PFSK-1 (cell line): ENCODE results near the gene SEC14L1.

Experiments used
- FOXP2 ChIP-seq: optimal IDR thresholded peaks from 2 replicates; pipeline ENCODE3; 2011; ENCODE audit warnings: borderline replicate concordance, control low read depth, inconsistent platforms; ENCODE audit not compliant: insufficient read depth; ENCODE audit errors: extremely low read length, extremely low read depth
- POLR2AphosphoS5 ChIP-seq: IDR thresholded peaks from 2 replicates; pipeline ENCODE4 v1.6.1; 2012; ENCODE audit warnings: low read depth, mild to moderate bottlenecking, control low read depth, low read length, moderate library complexity
- SIN3A ChIP-seq: IDR thresholded peaks from 2 replicates; pipeline ENCODE4 v1.6.1; 2012; ENCODE audit warnings: mild to moderate bottlenecking, low read length, moderate library complexity, borderline replicate concordance; ENCODE audit not compliant: insufficient read depth
- TAF1 ChIP-seq: IDR thresholded peaks from 2 replicates; pipeline ENCODE4 v1.6.1; 2012; ENCODE audit warnings: low read length, control low read depth, borderline replicate concordance; ENCODE audit not compliant: insufficient read depth
- TF ChIP-seq, protein P1 (sequence below), 2 experiments: IDR thresholded peaks; 2 replicates each; pipeline versions ENCODE4 v1.6.1 to v1.8.0; 2011 to 2012; ENCODE audit warnings: low read depth in 2 of 2, low read length in 2 of 2, control low read depth in 1 of 2, inconsistent platforms in 1 of 2, mild to moderate bottlenecking in 1 of 2, moderate library complexity in 1 of 2; ENCODE audit not compliant: insufficient read depth in 1 of 2

The SEC14L1 gene

GRCh38 chr17:77161953-77162352 lies 21.2 kb downstream of the SEC14L1 start:
- TF ChIP-seq, protein P1, sequence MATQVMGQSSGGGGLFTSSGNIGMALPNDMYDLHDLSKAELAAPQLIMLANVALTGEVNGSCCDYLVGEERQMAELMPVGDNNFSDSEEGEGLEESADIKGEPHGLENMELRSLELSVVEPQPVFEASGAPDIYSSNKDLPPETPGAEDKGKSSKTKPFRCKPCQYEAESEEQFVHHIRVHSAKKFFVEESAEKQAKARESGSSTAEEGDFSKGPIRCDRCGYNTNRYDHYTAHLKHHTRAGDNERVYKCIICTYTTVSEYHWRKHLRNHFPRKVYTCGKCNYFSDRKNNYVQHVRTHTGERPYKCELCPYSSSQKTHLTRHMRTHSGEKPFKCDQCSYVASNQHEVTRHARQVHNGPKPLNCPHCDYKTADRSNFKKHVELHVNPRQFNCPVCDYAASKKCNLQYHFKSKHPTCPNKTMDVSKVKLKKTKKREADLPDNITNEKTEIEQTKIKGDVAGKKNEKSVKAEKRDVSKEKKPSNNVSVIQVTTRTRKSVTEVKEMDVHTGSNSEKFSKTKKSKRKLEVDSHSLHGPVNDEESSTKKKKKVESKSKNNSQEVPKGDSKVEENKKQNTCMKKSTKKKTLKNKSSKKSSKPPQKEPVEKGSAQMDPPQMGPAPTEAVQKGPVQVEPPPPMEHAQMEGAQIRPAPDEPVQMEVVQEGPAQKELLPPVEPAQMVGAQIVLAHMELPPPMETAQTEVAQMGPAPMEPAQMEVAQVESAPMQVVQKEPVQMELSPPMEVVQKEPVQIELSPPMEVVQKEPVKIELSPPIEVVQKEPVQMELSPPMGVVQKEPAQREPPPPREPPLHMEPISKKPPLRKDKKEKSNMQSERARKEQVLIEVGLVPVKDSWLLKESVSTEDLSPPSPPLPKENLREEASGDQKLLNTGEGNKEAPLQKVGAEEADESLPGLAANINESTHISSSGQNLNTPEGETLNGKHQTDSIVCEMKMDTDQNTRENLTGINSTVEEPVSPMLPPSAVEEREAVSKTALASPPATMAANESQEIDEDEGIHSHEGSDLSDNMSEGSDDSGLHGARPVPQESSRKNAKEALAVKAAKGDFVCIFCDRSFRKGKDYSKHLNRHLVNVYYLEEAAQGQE (IDR thresholded peaks at IDR 0.05; ENCODE audit: insufficient read depth in 1 of 2, low read depth in 2 of 2, low read length in 2 of 2), result no peak
- TF ChIP-seq SIN3A (no peak), POLR2AphosphoS5 (no peak), FOXP2 (no peak), TAF1 (no peak)

DNA sequence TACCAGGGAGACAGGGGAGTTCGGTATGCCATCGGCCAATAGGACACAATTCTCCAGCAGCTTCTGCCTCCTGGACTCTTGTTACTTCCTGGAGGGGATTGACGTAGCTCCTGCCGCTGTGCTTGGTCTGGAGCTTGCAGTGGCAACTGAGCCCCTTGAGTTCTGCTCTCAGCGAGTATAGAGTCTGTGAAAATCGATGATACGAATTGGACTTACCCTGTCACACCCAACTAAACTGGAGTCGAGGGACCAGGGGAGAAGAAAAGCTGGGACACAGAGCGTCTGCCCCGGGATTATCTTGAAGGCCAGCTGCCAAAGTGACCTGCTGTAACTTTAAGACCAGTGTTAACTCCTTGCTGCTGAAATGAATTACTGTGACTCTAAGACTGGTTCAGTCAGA lies 22.2 kb downstream of the SEC14L1 start:
- no peak for TF ChIP-seq POLR2AphosphoS5
- no peak for TF ChIP-seq SIN3A
- no peak for TF ChIP-seq FOXP2
- TF ChIP-seq TAF1, result no peak
- TF ChIP-seq, protein P1 (IDR thresholded peaks at IDR 0.05; ENCODE audit: insufficient read depth in 1 of 2, low read depth in 2 of 2, low read length in 2 of 2), result no peak

DNA sequence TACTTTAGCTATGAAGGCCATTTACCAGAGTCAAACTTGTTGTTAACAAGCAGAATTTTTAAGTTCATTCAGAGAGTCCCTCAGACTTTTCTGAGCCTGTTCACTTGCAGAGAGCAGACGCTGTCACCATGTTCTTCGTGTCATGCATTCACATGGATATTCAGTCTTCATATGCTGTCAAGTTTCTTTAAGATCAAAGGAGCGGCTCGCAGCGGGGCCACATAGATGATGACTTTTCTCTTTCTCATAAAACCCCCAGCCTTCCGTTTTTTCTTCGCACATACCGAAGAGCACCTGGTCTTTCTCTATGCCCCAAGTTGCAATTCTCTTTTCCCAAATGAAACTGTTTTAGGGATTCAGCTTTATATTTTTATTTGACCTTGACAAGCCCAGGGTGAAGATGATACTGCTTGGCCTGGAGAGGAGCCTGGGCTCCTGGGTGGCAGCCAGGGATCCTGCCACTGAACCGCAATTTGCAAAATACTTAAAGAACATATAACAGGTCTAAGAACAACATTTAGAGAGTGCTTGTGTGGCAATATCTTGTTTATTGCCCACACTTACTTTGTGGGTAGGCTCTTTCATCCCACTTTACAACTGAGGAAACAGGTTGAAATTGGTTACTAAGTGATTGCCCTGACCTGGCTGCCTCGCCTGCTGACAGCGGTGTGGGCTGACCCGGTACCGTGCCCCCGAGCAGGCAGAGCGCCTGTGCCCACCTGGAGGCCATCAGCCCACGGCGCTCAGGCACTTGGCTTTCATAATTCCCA lies 22.9 kb downstream of the SEC14L1 start:
- TF ChIP-seq SIN3A (no peak), FOXP2 (no peak), POLR2AphosphoS5 (no peak), TAF1 (no peak)
- TF ChIP-seq, protein P1 (IDR thresholded peaks at IDR 0.05; ENCODE audit: insufficient read depth in 1 of 2, low read depth in 2 of 2, low read length in 2 of 2), result no peak

- TF ChIP-seq TAF1, result no peak
- TF ChIP-seq POLR2AphosphoS5, result no peak
- TF ChIP-seq FOXP2, result no peak
- TF ChIP-seq, protein P1 (IDR thresholded peaks at IDR 0.05; ENCODE audit: insufficient read depth in 1 of 2, low read depth in 2 of 2, low read length in 2 of 2), result no peak
- TF ChIP-seq SIN3A, result no peak
Measured at GRCh38 chr17:77164483-77165091, 23.8 kb downstream of the SEC14L1 start.
